GM23338 (cell line): ENCODE results near the gene SLC25A40. TPM values are rescaled to one million over a fixed set of nuclear protein-coding genes. Genes with fewer than 3 reads are reported as not detected.

ENCODE experiments used
- ATAC-seq: fragments of 200-7000 bp; cut with Tn5 transposase; 3 replicates; pipeline ENCODE4 v1.9.1; 2020
- DNase-seq: peaks from one replicate; pipeline ENCODE4 v3.0.0-alpha.2; 2015; ENCODE audit warnings: low spot score
- H2AFZ ChIP-seq: fragments of 200-600 bp; sonication (generic); 2 replicates; pipeline ENCODE4 v1.8.0; 2016; ENCODE audit warnings: antibody characterized with exemption, mild to moderate bottlenecking, moderate library complexity
- H3F3A ChIP-seq: fragments of 200-600 bp; sonication (generic); replicated peaks from 2 replicates; pipeline ENCODE4 v1.8.0; 2017; ENCODE audit warnings: antibody characterized with exemption, mixed run types, low read depth
- H3K27ac ChIP-seq: fragments of 200-600 bp; sonication (generic); 2 replicates; pipeline ENCODE4 v1.6.1; 2016; ENCODE audit warnings: low read depth
- H3K27me3 ChIP-seq: fragments of 200-600 bp; sonication (generic); 2 replicates; pipeline ENCODE4 v1.8.0; 2016; ENCODE audit warnings: mild to moderate bottlenecking, mixed run types, moderate library complexity; ENCODE audit not compliant: insufficient read depth
- H3K36me3 ChIP-seq: fragments of 200-600 bp; sonication (generic); 2 replicates; pipeline ENCODE4 v1.8.0; 2016; ENCODE audit warnings: mild to moderate bottlenecking; ENCODE audit not compliant: insufficient read depth
- H3K4me1 ChIP-seq: fragments of 200-600 bp; sonication (generic); 2 replicates; pipeline ENCODE4 v1.8.0; 2016; ENCODE audit warnings: mild to moderate bottlenecking, moderate library complexity; ENCODE audit not compliant: insufficient read depth
- H3K4me2 ChIP-seq: fragments of 200-600 bp; sonication (generic); 2 replicates; pipeline ENCODE4 v1.7.1; 2017; ENCODE audit warnings: mixed run types
- H3K4me3 ChIP-seq: fragments of 200-600 bp; sonication (generic); 2 replicates; pipeline ENCODE4 v1.6.1; 2016; ENCODE audit warnings: mixed run types
- H3K79me2 ChIP-seq: fragments of 200-600 bp; sonication (generic); replicated peaks from 2 replicates; pipeline ENCODE4 v1.8.0; 2017; ENCODE audit warnings: mild to moderate bottlenecking; ENCODE audit not compliant: insufficient read depth
- H3K9me2 ChIP-seq: fragments of 200-600 bp; sonication (generic); 2 replicates; pipeline ENCODE4 v1.8.0; 2017; ENCODE audit not compliant: insufficient read depth
- H4K20me1 ChIP-seq: fragments of 200-600 bp; sonication (generic); replicated peaks from 2 replicates; pipeline ENCODE4 v1.8.0; 2017; ENCODE audit warnings: mild to moderate bottlenecking; ENCODE audit not compliant: insufficient read depth
- H3K27ac Mint-ChIP-seq: 2 replicates; pipeline ENCODE4 v1.8.0; 2020; ENCODE audit warnings: inconsistent platforms, mild to moderate bottlenecking, moderate library complexity, mixed read lengths
- H3K27me3 Mint-ChIP-seq: 3 replicates; pipeline ENCODE4 v1.8.0; 2022; ENCODE audit warnings: low read depth, mild to moderate bottlenecking, moderate library complexity, mixed read lengths, inconsistent platforms; ENCODE audit not compliant: insufficient read depth, poor library complexity
- H3K36me3 Mint-ChIP-seq: 3 replicates; pipeline ENCODE4 v1.8.0; 2021; ENCODE audit warnings: low read depth, mild to moderate bottlenecking, inconsistent platforms, moderate library complexity, mixed read lengths
- H3K4me1 Mint-ChIP-seq: 3 replicates; pipeline ENCODE4 v1.8.0; 2020; ENCODE audit warnings: mild to moderate bottlenecking, inconsistent platforms, mixed read lengths
- H3K4me3 Mint-ChIP-seq: 3 replicates; pipeline ENCODE4 v1.8.0; 2021; ENCODE audit warnings: moderate library complexity, mild to moderate bottlenecking, inconsistent platforms, mixed read lengths
- H3K9me3 Mint-ChIP-seq: 3 replicates; pipeline ENCODE4 v1.8.0; 2020; ENCODE audit warnings: moderate library complexity, mild to moderate bottlenecking, inconsistent platforms, mixed read lengths
- CREB1 ChIP-seq: fragments of 250-450 bp; sonication (Bioruptor Pico); IDR thresholded peaks from 2 replicates; pipeline ENCODE4 v1.5.0; 2020; ENCODE audit warnings: low read depth, mild to moderate bottlenecking, moderate library complexity
- CTCF ChIP-seq, 2 experiments: fragments of 200-600 bp in 1 of 2; sonication (generic) in 1 of 2; conservative IDR thresholded peaks; 2 replicates each; pipeline versions ENCODE4 v1.5.1 to v1.6.1; 2016 to 2017; ENCODE audit warnings: antibody characterized with exemption in 2 of 2, low read depth in 2 of 2, mild to moderate bottlenecking in 2 of 2, moderate library complexity in 1 of 2
- EZH2phosphoT487 ChIP-seq: fragments of 200-600 bp; sonication (generic); IDR thresholded peaks from one replicate; pipeline ENCODE4 v1.8.1; 2018; ENCODE audit warnings: antibody characterized with exemption; ENCODE audit not compliant: unreplicated experiment
- JUNB ChIP-seq: IDR thresholded peaks from one replicate; pipeline ENCODE4 v1.6.1; 2016; ENCODE audit warnings: antibody characterized with exemption; ENCODE audit not compliant: unreplicated experiment
- ZNF114 ChIP-seq: fragments of 250-450 bp; sonication (Bioruptor Pico); IDR thresholded peaks from 2 replicates; pipeline ENCODE4 v1.5.0; 2020; ENCODE audit warnings: mild to moderate bottlenecking, moderate library complexity
- ZNF331 ChIP-seq: fragments of 250-450 bp; sonication (Bioruptor Pico); IDR thresholded peaks from 2 replicates; pipeline ENCODE4 v1.5.0; 2020; ENCODE audit warnings: low read depth, mild to moderate bottlenecking, moderate library complexity
- ZNF462 ChIP-seq: fragments of 250-450 bp; sonication (Bioruptor Pico); IDR thresholded peaks from 2 replicates; pipeline ENCODE4 v1.5.0; 2020; ENCODE audit warnings: mild to moderate bottlenecking, moderate library complexity
- polyA plus RNA-seq: library from polyadenylated mRNA; unstranded; fragments of >200 nt; fragmentation: Nextera tagmentation; extraction: Ambion mirVana; gene quantifications from 2 replicates; pipeline ENCODE4 v1.2.1, GENCODE V29; 2016
- total RNA-seq: library from RNA; depleted of rRNA; stranded (reverse); fragments of >200 nt; shearing (Covaris generic); gene quantifications from 2 replicates; pipeline ENCODE4 v1.2.3, GENCODE V29; 2014

Gene SLC25A40
- total and polyA plus RNA-seq, 2 experiments from 2014 or later, result 8.4 to 30.7 TPM

GRCh38 chr7:87895363-87895762, 19.2 kb upstream of the SLC25A40 start:
- TF ChIP-seq ZNF462 (CRISPR knock-in tag) (no peak), ZNF331 (CRISPR knock-in tag) (no peak), CTCF (conservative IDR thresholded peaks at IDR 0.05; ENCODE audit: low read depth in 2 of 2) (no peak), EZH2phosphoT487 (no peak), JUNB (no peak), CREB1 (CRISPR knock-in tag) (no peak), ZNF114 (CRISPR knock-in tag) (no peak)
- Mint-ChIP-seq H3K27ac (no peak overlapping the region), H3K27me3 (no peaks in the 10 kb centered on the region), H3K9me3 (no peaks in the 10 kb centered on the region), H3K36me3 (peaks cover 66% of the 10 kb centered on the region), H3K4me3 (no peak overlapping the region), H3K4me1 (no peaks in the 10 kb centered on the region)
- H4K20me1 ChIP-seq, result no peaks in the 10 kb centered on the region; the same call in none of the 2 replicates
- H3K27me3 ChIP-seq, result no peaks in the 10 kb centered on the region
- DNase-seq (no peak), ATAC-seq (no peak)
- H3K4me3 ChIP-seq, result no peak overlapping the region
- H3K79me2 ChIP-seq, result peaks cover 37% of the 10 kb centered on the region
- H3K36me3 ChIP-seq, result peaks cover 27% of the 10 kb centered on the region
- H3K27ac ChIP-seq, result no peak overlapping the region
- H3K4me2 ChIP-seq, result no peak overlapping the region
- no peak overlapping the region for H2AFZ ChIP-seq
- no peaks in the 10 kb centered on the region for H3K9me2 ChIP-seq
- no peaks in the 10 kb centered on the region for H3F3A ChIP-seq
- no peaks in the 10 kb centered on the region for H3K4me1 ChIP-seq
